Anterior cingulate cortex (tissue), 58 donors: ENCODE data around the gene PGM5.

Source experiments
- DNase-seq, 58 donors: peaks; one replicate each; lab custom pipeline; 2025; lab: John Stamatoyannopoulos, UW

The PGM5 gene

DNA sequence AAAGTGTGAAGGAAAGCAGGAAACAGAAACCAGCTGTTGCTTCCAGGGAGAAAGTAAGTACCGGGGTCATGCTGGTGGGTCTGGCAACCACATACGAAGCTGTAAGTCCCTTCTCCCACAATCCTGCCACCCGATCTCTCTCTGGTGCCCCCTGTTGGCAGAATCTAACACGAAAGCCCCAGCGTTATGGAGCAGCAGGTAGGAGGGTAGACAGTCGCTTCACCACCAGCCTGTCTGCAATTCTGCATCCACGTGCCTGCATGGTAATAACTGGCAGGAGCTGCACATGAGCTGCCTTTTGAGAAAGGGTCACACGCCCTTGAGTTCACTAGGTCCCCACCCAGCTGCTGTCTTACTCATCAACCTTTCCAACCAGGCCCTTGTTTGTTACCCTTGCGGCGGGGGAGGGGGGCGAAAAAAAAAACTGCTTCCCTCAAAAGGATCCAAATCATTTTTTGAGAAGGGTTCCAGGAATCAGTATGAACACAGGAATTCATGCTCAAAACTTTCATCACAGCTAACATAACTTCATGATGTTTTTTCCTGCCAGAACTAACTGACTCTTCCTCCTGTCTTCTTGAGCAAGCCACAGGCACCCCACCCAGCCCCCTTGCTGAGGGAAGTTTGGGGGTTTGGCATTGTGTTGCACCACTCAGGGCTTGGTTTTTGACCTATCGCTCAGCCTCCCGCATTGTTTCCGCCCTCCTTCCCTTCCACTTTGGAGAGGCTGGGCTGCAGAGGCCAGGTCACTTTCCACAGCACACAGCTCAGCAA lies 203.8 kb downstream of the PGM5 start:
- DNase-seq = peak in 2 of 58 donors; percentile 12

DNA sequence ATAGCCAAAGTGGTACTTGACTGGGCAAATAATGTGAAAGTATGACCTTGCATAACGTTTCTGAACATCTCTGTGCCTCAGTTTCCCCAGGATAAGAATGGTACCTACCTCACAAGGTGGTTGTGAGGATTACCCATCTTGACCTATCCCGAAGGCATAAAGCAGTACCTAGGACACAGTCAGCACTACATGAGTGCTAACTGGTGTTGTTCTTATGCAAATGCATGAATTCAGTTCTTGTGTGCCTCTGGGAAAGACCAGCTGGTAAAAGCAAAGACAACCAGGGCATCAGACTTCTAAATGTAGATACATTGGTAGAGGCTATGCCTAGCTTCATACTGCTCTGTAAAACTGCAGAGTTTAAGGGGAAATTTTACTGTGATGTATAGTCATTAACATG lies 206.1 kb downstream of the PGM5 start:
- DNase-seq = no peak

DNA sequence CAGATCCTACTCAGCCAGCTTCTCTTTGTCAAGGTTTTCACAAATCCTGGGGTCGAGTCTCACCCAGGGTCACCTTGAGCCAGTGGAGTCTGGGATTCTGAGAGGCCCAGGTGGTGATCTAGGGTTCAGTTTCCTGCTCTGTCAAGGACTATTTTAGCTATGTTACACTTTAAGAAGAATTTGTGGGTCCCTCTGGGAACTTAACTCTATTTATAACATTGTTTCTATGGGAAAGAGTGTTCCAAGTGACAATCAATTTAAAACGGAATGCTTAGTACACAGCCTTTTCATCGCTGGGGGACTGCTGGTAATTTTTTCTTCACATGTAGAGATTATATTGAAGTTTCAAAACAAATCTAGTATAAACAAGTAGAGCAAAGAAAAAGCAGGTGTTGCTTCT lies 211.2 kb downstream of the PGM5 start:
- no peak for DNase-seq

DNA sequence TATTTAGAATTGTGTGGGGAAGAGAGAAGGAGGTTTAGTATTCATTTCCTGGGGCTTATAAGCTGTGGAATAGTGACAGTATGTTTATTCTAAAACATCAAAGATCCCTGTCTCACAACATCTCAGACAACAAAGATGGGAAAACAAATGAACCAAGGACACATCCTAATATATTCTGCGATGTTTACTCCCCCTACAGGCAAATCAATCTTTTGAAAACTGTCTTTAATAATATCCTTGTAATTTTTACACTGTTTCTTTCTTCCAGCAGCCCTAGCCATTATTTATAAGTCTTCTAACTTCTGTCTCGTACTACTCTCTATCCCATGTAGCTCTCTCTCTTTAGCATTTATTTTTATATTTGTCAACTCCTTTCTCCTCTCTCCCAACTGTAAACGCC lies 217.7 kb downstream of the PGM5 start:
- DNase-seq = no peak

DNA sequence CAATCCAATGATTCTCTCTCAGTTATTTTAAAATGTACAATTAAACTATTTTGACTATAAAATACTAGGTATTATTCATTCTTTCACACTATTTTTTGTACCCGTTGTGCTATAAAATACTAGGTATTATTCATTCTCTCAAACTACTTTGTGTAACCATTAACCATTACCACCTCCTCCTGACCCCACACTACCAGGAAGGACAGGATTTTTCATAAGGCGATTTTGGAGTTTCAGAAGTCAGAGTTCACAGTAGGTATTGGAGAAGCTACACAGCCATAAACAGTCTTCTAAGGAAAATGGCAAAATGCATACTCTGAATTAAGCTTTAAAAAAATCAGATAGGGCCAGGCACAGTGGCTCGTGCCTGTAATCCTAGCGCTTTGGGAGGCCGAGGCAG lies 219.4 kb downstream of the PGM5 start:
- no peak for DNase-seq

DNA sequence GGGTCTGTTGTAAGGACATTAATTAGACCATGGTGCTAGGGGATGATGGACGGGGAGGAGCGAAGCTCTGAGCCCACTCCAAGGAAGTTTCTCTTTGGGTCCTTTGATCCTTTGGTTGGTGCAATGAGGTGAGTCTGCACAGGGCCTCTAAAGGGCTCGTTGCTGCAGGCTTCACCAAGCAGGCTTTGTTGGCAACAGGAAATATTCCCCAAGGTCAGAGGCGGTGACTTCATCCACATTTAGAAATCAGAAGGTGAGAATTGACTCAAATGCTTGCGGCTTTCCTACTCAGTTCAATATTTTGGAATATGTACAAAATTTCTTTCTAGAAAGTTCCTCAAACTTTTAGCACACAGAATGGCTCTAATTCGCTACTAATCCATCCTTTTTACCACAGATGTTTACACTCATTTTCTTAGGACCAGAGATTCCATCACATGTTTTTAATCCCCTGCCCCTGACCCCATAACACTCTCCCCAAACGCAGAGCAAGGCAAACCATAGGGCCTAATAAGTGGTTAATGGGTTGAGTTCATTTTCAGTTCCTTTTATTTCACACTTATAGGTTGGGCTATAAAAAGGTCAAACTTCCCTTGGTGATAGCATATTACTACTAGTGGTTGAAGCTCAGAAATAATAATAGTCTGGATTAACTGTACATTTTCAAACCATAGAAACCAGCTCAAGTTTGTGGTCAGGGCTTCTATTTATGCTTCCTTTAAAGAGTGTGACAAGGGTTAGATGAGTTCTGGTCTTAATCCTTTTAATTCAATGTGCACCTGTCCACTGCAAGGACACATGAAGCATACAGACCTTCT lies 221.6 kb downstream of the PGM5 start:
- no peak for DNase-seq
